PFSK-1 (cell line): ENCODE data around the gene RABGAP1.

Experiments used
- POLR2AphosphoS5 ChIP-seq: IDR thresholded peaks from 2 replicates; pipeline ENCODE4 v1.6.1; 2012; ENCODE audit warnings: low read depth, mild to moderate bottlenecking, control low read depth, low read length, moderate library complexity
- SIN3A ChIP-seq: IDR thresholded peaks from 2 replicates; pipeline ENCODE4 v1.6.1; 2012; ENCODE audit warnings: mild to moderate bottlenecking, low read length, moderate library complexity, borderline replicate concordance; ENCODE audit not compliant: insufficient read depth
- TAF1 ChIP-seq: IDR thresholded peaks from 2 replicates; pipeline ENCODE4 v1.6.1; 2012; ENCODE audit warnings: low read length, control low read depth, borderline replicate concordance; ENCODE audit not compliant: insufficient read depth

DNA sequence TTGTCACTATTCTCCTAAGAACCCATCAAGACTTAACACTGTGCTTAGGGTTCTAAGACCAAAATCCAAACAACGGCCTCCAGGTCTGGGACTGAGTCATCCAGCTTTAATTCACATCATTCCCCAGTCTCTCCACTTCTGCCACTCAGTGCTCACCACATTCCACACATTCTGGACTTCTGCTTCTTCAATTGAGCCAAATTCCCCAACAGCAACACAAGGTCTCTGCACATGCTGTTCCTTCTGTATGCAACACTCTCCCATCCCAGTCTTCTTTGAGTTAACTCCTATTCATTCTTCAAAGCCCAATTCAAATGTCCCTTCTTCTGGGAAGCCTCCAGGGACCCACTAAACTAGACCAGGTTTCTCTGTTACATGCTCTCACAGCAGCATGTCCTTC lies 190.4 kb downstream of the RABGAP1 start:
- TF ChIP-seq POLR2AphosphoS5 = no peak
- no peak for TF ChIP-seq TAF1
- no peak for TF ChIP-seq SIN3A
